ENCODE data around the gene TDRD9. TPM values are rescaled to one million over a fixed set of nuclear protein-coding genes. Genes with fewer than 3 reads are reported as not detected.

The TDRD9 gene
- total RNA-seq, 1 donor from 2014 or later, result 0.96 TPM

DNA sequence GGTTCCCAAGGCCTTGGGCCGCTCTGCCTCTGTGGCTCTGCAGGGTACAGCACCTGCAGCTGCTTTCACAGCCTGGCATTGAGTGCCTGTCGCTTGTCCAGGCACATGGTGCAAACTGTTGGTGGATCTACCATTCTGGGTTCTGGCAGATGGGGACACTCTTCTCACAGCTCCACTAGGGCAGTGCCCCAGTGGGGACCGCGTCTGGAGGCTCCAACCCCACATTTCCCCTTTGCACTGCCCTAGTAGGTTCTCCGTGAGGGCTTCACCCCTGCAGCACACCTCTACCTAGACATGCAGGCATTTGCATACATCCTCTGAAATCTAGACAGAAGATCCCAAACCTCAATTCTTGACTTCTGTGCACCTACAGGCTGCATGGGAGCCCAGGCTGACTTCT lies 138.0 kb downstream of the TDRD9 start:
- DNase-seq (ENCODE audit: low spot score), result no peak

DNA sequence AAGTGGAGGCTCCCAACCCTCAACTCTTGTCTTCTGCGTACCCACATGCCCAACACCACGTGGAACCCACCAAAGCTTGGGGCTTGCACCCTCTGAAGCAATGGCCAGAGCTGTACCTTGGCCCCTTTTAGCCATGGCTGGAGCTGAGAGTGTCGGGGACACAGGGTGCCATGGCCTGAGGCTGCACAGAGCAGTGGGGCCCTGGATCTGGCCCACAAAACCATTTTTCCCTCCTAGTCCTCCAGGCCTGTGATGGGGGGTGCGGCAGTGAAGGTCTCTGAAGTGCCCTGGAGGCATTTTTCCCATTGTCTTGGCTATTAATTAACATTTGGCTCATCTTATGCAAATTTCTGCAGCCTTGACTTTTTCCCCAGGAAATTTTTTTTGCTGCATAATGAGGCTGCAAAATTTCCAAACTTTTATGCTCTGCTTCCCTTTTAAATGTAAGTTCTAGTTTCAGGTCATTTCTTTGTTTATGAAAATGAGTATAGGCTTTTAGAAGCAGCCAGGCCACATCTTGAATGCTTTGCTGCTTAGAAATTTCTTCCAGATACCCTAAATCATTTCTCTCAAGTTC lies 138.6 kb downstream of the TDRD9 start:
- no peak for DNase-seq (ENCODE audit: low spot score)

DNA sequence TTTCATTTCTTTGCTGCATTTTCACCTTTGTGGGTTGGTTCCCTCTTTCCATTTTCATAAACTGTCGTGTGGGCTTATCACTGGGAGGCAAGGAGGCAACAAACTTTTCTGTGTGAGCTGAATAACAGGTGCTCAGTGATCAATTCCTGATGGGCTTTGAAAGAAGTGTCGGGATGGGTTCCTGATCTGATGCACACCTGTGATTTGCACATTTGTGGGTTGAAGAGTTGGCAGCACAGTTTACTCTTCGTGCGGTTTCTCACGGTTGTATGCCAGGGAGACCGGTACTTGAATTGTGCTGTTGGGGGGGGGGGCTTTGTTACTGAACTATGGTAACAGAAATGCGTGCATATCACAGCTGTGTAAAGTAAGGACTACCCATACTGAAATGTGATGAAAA lies 141.3 kb downstream of the TDRD9 start:
- no peak for DNase-seq (ENCODE audit: low spot score)

DNA sequence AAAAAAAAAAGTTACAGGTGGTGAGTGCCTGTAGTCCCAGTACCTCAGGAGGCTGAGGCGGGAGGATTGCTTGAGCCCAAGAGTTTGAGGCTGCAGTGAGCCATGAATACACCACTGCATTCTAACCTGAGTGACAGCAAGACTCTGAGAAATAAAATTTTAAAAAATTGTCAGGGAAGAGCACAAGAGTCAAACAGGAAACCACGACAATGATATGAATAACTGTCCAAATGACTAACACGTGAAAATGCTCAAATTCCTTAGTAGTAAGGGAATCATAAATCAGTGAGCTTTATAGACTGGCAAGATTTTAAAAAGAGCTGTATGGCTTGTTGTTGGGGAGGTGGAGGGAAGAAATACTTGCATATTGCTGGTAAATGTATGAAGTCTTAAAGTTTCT lies 144.3 kb downstream of the TDRD9 start:
- DNase-seq (ENCODE audit: low spot score), result no peak

DNA sequence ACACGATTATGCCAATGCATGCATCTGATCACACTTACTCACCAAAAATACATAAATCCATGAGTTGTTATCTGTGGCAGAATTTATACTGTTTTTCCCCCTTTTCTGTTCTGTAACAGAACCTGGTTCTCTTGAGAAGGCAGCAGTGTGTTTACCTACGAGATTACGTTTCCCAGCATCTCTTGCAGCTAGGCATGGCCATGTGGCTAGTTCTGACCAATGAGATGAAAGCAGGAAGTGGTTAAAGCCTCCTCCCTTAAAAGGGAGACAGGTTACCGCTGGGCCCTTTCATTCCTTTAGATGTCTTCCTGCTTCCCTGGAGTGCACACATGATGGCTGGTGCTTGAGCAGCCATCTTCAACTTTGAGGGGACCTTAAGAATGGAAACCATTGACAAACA lies 145.5 kb downstream of the TDRD9 start:
- DNase-seq (ENCODE audit: low spot score), result no peak

DNA sequence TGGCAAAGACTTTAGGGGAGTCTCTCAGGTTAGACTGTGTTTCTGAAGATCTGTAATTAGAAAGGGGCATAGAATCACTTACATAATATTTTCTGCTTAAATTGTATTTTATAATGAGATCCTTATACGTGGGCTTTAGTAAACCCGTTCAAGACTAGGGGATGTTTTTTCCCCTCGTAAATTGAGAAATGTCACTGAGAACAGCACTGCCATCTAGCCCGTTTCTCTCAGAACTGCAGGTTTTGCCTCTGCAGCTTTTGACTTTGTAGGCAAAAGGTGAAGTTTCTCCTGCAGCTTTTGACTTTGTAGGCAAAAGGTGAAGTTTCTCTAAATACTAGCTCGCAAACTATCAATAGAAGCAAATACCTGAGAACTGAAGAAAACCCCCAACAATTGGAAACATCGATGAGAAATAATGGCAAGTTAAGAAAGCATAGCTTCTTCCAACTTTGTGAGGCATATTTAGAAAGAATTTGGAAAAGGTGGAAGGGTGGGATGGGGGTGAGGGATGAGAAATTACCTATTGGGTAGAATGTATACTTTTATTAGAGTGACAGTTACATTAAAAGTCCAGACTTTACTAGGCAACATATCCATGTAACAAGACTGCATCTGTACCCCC lies 147.4 kb downstream of the TDRD9 start:
- no peak for DNase-seq (ENCODE audit: low spot score)

DNA sequence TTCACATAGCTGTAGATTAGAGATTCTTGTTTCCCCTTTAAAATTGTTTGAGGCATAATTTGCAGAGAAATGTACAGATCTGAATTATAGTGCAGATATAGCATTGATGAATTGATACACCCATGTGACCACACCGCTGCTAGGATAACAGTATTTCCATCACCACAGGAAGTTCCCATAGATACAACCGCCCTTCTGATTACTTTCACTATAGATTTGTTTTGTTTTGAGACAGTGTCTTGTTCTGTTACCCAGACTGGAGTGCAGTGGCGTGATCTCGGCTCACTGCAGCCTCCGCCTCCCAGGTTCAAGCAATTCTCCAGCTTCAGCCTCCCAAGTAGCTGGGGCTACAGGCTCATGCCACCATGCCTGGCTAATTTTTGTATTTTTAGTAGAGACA lies 148.5 kb downstream of the TDRD9 start:
- no peak for DNase-seq (ENCODE audit: low spot score)

DNA sequence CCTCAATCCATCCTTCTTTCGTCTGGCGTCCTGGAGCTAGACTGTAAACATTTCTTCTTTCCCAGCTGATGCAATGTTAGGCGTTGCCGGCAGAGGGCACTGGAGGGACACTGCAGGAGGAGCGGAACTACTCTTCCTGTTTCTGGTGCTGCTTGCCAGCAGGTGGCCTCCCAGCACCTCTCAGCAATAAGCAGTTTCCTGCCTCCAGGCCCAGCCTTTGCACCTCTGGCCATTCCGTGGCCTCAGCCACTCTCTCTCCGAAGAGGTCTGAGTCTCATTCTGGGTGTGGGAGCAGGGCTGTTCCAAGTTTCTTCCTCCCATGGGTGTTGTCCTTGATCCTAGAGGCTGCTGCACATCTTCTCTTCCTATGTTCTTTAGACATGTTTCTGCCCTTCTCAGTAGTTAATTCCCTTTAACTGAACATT lies 149.8 kb downstream of the TDRD9 start:
- DNase-seq (ENCODE audit: low spot score), result peak; percentile 95

DNA sequence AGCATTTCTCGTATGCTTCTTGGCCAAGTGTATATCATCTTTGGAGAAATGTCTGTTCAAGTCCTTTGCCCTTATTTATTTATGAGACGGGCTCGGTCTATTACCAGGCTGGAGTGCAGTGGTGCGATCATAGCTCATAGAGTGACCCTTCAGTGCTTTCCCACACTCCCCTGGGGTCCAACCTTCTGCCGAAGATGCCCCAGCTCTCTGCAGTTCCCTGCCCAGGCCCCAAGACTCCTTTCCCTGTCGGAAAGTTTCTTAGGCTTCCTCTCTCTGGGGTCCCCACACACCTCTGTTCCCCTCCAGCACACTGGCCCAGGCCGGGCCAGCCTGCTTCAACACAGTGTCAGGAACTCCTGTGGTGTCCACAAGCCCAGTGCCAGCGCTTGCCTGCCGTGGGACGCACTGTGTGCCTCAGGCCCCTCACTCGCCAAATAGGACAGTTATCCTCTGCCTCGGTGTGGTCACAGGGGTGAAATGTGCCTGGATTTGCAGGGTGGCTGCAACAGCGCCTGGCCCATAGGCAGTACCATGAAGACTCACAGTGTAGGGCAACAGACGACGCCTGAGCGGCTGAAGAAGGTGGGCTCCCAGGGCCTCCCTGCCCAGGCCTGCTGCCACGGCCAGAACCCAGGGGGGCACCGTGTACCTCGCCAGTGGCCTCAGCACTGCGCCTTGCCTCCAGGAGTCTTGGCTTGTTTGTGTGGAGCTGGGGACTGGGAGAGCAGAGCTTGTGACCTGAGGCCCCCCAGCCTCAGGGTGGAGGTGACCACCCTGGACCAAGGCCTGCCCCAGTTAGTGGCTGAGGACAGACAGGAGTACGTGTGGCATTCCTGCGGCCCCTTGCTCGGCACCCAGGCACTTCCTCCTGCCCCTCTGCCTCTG lies 152.4 kb downstream of the TDRD9 start:
- DNase-seq (ENCODE audit: low spot score), result no peak

DNA sequence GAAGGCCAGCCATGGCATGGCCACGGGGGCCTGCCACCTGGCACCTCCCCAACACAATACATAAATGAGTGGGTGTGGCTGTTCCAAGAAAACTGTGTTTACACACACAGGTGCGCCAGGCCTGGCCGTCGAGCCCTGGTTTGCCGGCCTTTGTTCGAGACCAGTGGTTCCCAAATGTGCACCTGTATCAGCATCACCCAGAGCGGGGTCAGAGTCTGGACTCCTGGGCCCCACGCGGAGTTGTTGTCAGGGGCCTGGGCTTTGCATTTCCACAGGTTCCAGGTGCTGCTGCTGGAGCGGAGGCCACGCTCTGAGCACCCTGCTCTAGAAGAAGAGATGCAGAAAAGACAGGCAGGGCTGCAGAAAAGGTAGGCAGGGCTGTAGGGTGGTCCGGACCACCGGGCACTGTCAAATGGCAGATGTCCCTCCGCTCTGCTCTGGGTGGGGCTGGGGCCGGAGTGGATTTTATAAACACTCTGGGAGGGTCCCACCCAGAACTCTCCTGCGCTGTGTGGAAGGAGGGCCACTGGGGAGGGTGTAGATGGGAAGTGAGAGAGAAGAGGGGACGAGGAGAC lies 153.1 kb downstream of the TDRD9 start:
- DNase-seq (ENCODE audit: low spot score), result no peak

DNA sequence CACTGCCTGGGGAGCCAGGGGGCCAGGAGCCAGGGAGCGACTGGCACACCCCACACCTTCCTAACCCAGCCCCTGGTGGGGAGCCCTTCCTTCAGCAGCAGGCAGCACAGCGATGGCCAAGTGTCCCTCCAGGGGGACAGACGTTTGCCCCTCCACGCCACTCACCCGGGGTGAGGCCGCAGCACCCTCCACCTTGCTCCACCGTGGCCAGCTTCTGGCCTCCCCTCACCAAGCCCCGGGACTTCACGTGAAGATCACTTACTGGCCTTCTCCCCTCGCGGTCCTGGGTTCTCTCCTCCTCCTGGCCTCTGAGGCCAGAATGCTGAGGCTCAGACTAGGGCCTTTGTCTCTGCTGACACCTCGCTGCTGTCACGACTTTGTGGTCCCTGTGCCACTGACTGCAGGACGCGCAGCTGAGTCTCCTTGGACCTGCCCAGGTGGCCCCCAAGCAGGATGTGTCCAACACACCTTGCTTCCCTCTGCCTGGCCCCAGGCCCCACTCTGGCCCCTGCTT lies 153.8 kb downstream of the TDRD9 start:
- no peak for DNase-seq (ENCODE audit: low spot score)

DNA sequence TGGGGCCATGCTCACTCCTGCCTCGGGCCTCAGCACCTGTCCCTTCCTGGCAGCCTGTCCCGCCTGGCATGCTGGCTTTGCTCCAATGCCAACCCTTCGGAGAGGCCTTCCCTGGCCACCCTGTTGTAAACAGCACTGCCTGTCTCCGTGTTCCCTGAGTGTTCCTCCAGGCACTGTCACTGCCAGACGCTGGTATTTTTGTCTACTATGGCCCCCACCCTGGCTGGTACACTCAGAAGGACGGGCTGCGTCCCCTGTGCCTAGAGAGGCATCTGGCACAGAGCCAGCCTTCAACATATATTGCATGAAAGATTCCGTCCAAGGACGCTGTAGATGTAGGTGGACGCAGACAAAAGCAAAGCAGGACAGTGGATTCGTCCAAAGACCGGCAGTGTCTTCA lies 154.6 kb downstream of the TDRD9 start:
- DNase-seq (ENCODE audit: low spot score), result no peak

DNA sequence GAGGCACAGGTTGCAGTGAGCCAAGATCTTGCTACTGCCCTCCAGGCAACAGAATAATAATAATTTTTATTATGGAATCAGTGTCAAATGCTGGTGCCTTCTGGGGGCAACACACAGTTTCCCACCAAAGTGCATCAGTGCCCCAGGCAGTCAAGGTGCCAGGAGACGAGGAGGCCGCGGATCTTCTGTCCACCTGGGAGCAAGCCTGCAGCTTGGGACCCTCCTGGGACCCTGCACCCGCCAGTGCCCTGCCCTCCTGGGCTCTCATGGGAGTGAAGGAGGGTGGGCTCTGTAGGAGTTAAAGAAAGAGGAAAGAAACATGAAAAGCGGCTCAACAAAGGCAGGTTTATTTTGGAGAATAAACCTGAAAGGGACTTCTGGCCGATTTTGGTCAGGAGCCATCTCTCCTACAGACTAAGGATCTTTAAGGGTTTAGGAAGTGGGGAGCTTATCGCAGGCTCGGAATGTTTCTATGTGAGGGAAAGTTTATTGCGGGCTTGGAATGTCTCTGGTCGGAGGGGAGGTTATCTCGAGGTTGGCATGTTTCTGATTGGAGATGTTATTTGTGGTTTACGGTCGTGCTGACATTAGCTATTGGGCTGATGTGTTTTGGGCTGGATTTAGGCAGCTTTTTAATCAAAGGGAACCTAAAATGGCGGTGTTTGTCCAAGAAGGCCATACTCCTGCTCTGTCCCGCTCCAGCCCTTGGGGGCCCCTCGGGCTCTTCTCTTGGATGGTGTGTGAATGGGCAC lies 156.2 kb downstream of the TDRD9 start:
- peak; percentile 90 for DNase-seq (ENCODE audit: low spot score)

DNA sequence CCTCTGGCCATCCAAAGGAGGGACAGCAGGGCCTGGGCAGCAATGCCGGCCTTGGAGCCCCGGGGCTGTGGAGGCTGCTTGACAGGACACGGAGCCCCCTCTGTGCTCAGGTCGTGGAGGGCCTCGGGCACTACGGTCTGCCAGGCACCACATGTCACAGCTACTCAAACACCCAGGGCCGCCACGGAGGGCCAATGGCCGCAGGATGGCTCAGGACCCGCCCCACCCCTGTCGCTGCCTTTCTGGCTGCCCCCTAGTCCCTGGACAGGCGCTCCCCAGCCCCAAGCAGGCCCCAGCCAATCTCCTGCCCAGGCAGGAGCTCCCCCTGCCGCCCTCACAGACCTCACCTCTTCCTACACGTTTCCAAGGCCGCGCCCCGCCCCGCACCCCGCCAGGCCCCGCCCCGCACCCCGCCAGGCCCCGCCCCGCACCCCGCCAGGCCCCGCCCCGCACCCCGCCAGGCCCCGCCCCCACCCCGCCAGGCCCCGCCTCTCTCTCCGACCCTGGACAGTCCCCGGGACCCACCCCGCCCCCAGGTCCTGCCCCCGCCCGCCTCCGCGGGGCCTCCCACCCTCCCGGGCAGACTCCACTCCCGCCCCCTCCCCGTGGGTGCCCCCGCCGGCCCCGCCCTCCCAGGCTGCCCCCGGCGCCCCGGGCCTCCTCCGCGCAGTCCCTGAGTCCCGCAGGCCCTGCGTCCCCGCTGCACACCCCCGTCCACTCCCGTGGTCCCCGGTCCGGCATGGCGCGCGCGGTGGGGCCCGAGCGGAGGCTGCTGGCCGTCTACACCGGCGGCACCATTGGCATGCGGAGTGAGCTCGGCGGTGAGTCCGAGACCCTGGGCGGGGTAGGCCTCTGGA lies 157.0 kb downstream of the TDRD9 start, which contains the start of gene ASPG:
TSS of gene ASPG (plus strand) at position 669 of the 857 bp plus-strand sequence. CDS start at position 740, 71 bp downstream.
- no peak for DNase-seq (ENCODE audit: low spot score)

DNA sequence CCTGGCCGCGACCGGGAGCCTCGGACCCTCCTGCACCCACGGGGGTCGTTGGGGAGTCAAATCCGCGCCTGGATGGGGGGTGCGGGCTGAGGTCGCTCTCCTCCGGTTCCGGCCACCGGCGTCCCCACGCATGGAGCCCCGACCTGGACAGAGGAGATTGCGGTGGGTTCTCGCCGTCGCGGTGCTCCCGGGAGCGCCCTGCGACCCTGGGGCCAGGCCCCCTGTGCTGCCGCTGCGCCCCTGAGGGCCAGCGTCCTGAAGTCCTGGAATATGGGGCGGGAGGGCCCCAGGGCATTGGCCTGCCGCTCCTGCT lies 157.6 kb downstream of the TDRD9 start:
- no peak for DNase-seq (ENCODE audit: low spot score)

DNA sequence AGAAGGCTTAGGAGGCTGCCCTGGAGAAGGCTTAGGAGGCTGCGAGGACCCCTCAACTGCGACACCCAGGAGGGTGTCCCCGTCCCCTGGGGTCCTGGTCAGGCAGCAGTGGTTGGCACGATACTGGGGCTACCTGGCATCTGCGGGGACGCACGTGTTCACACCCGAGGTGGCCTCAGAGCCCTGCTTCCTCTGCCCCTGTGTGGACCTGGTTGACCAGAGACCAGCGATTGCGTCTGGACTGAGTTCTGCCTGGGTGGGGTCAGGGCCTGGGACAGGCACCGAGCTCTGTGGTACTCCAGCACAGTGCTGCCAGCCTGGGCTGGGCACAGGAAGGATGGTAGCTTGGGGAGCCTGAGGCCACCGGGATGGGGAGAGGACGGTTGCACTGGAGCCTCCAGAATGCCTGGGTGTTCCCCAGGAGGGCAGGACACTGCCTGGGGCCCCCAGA lies 158.0 kb downstream of the TDRD9 start:
- DNase-seq (ENCODE audit: low spot score), result no peak

DNA sequence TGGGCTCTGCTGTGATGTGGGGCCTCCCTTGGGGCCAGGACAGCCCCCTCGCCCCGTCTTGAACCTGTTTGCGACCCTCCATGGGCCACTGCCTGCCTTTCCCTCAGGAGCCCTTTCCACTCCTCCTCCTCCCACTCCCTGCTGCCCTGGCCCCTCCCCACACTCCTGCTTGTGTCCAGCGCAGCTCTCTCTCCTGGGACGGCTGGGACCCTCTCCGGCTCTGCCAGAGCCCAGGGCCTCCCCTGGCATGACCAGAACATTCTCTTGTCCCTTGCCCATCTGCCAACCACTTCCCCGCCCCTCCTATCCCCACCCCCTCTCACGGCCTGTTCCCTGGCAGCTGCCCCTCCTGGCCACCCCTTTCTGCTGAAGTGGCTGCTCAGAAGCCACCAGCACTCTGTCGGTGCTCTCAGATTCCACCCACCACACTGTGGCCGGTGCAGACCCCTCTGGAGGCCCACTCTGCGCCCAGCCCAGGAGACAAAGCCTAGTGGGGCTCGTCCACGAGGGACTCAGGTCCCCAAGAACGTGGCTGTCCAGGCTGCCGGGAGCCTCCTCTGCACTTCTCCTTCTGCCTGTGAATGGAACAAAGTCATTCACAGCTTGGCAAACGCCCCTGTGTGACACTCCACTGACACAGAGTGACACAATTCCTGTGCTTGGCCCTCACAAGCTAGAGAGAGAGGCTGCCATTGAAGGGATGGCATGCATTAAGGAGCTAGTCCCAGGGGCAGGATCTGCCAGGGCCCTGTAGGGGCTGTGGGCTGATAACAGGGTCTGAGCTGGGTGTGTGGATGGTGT lies 158.6 kb downstream of the TDRD9 start:
- DNase-seq (ENCODE audit: low spot score), result no peak

DNA sequence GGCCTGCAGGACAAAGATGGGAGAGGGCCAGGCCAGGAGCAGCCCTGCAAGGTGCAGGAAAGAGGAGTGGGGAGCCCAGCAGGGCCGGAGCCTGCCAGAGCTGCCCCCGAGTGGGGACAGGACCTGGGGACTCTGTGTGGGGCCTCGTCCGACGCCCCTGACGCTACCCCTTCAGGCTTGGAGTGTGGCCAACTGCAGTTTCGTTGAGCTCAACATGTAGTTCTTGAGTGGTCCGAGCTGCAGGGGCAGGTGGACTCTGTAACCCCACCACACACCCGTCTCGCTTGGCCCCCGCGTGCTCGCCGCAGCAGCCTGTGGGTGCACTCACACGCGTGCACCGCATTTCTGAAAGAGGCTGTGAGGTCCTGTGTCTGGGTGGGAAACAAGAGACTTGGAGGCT lies 159.2 kb downstream of the TDRD9 start:
- no peak for DNase-seq (ENCODE audit: low spot score)

DNA sequence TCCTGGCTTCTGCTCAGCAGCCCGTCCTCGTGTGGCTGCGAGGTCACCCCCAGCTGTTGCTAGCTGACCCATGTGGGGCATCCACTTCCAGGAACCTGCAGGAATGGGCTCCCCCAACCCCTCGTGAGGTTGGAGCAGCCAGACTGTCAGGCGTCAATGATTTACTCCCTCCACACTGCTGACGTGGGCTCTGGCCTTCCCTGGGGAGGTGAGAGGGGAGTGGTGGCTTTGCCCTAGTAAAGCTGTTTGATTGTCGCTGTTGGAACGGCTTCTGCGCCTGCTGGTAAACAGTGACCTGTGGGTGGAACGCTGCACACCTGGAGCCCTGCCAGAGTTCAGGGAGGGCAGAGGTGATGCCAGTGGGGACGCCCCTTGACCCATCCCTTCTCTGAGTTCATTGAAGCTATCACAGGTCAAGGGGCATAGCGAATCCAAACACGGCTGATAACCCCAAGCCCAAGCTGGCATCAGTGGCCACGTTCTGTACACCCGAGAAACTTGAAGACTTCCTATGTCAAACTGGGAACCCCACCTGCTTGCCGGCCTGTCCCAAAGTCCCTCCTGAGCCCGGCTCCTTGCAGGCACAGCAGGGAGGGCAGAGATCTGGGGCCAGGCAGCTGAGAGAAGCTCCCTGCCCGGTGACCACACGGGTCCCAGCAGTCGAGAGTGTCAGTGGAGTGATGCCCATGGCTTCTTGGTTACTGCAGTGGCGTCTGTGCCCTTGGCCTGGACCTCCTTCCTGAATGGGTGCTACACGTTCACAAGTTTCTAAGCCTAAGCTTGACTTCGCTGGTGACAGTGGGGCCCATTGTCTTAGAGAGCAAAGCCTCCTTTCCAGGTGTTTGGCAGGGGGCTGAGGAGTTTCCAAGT lies 160.0 kb downstream of the TDRD9 start:
- no peak for DNase-seq (ENCODE audit: low spot score)
